Heart right ventricle (tissue), 16 donors: Measurements from ENCODE around the gene NRXN3. TPM values are rescaled to one million over a fixed set of nuclear protein-coding genes. Genes with fewer than 3 reads are reported as not detected.

Experiments used
- ATAC-seq, 8 donors: fragments of 200-7000 bp; cut with Tn5 transposase; one replicate each; pipeline ENCODE4 v1.9.1; 2020; ENCODE audit warnings: mild to moderate bottlenecking in 8 of 8, moderate library complexity in 8 of 8, moderate number of reproducible peaks in 1 of 8
- DNase-seq, 2 donors: peaks; one replicate each; pipeline ENCODE4 v3.0.0-alpha.2; 2020
- H3K27ac ChIP-seq, 10 donors: fragments of 200-600 bp; sonication (generic) in 2 of 10; one replicate each; pipeline versions ENCODE4 v1.5.0 to v1.8.0; 2020 to 2022; ENCODE audit warnings: mild to moderate bottlenecking in 3 of 10
- H3K27me3 ChIP-seq, 7 donors: fragments of 200-600 bp; one replicate each; pipeline ENCODE4 v1.8.0; 2021 to 2022; ENCODE audit warnings: mild to moderate bottlenecking in 2 of 7
- H3K36me3 ChIP-seq, 9 donors: fragments of 200-600 bp; sonication (generic) in 1 of 9; one replicate each; pipeline versions ENCODE4 v1.5.0 to v1.8.0; 2020 to 2022; ENCODE audit warnings: mild to moderate bottlenecking in 2 of 9
- H3K4me1 ChIP-seq, 9 donors: fragments of 200-600 bp; sonication (generic) in 1 of 9; one replicate each; pipeline versions ENCODE4 v1.5.0 to v1.8.0; 2020 to 2022; ENCODE audit warnings: mild to moderate bottlenecking in 4 of 9
- H3K4me3 ChIP-seq, 10 donors: fragments of 200-600 bp; sonication (generic) in 2 of 10; one replicate each; pipeline versions ENCODE4 v1.5.0 to v1.8.0; 2020 to 2022; ENCODE audit warnings: mild to moderate bottlenecking in 7 of 10, moderate library complexity in 2 of 10
- H3K9me3 ChIP-seq, 11 donors: fragments of 200-600 bp in 10 of 11; sonication (generic) in 2 of 11; one replicate each; pipeline versions ENCODE4 v1.5.0 to v1.8.0; 2013 to 2022; ENCODE audit warnings: mild to moderate bottlenecking in 2 of 11, control low read depth in 1 of 11, moderate library complexity in 1 of 11
- WGBS, 2 donors: extraction: QIAGEN DNeasy Blood & Tissue Kit; methylation state at CpG; one replicate each; pipeline ENCODE4 v1.1.7; 2013; ENCODE audit warnings: inconsistent platforms in 1 of 2; 5-methylcytosine and 5-hydroxymethylcytosine counted together
- intact Hi-C, 10 donors: fragments of 100-400 bp; cut with DNase I; formaldehyde crosslinking; loops; one replicate each; pipeline versions ENCODE4 v1.11.1 to v1.14.2; 2022
- polyA plus RNA-seq, 2 donors: library from polyadenylated mRNA; stranded (reverse); fragments of 200-250 nt; gene quantifications; one replicate each; pipeline ENCODE4 v1.2.3, GENCODE V29; 2013
- total RNA-seq, 10 donors: library from RNA; stranded (reverse); fragmentation: NEBNext Ultra II Directional in 3 of 10; extraction: Animal tissue kit (Norgen Biotek cat#: 25700) in 3 of 10; gene quantifications; one replicate each; pipeline versions ENCODE4 v1.2.1 to v1.2.4, GENCODE V29; 2021 to 2023
- TF ChIP-seq, protein P1 (sequence below), 9 donors: fragments of 200-600 bp; sonication (generic) in 2 of 9; IDR thresholded peaks; one replicate each; pipeline versions ENCODE4 v1.5.0 to v1.8.0; 2021 to 2022; ENCODE audit warnings: antibody characterized with exemption in 9 of 9, mild to moderate bottlenecking in 5 of 9, moderate library complexity in 1 of 9
- donor health status: Arrhythmogenic right ventricular cardiomyopathy.
- donor health status: ischemic (EF 13 %, LVEDD 7.1; RV severe dilation, severe dysfunction).
- donor health status: healthy with polysubstance abuse.
- donor health status: DM: no; HTN: yes; CAD: no.
- donor health status: DM: no; HTN: no; CAD: no.
- donor health status: ischemic (EF 25% LVEDD 6.9; RV normal size, moderate dysfunction).
- donor health status: ischemic (EF 25% LVEDD 5.7; RV mildly dilated, moderate dysfunction).
- donor health status: healthy.
- donor health status: DM: yes; HTN: yes; CAD: no.
- donor health status: Ischemic cardiomyopathy.
- donor health status: ischemic (EF 35%, LVEDD 5.7; RV mildly dilated, moderate dysfunction).
- donor health status: nonischemic (EF 11% LVEDD 7.7; RV severe dilation, severe dysfunction).
- donor health status: DM: yes; HTN: yes; CAD: no.
- donor health status: PGD.
- donor health status: ischemic (EF 29% LVEDD 5.4; RV normal size, mild dysfunction).
- donor health status: nonischemic (EF 23%, LVEDD 6.1; RV moderate dilation, normal function).

The NRXN3 gene
- total and polyA plus RNA-seq, 12 donors: 0.23 to 1.8 (median 0.87) TPM

GRCh38 chr14:79165471-79166090, 995.4 kb downstream of the NRXN3 start:
- TF ChIP-seq, protein P1, sequence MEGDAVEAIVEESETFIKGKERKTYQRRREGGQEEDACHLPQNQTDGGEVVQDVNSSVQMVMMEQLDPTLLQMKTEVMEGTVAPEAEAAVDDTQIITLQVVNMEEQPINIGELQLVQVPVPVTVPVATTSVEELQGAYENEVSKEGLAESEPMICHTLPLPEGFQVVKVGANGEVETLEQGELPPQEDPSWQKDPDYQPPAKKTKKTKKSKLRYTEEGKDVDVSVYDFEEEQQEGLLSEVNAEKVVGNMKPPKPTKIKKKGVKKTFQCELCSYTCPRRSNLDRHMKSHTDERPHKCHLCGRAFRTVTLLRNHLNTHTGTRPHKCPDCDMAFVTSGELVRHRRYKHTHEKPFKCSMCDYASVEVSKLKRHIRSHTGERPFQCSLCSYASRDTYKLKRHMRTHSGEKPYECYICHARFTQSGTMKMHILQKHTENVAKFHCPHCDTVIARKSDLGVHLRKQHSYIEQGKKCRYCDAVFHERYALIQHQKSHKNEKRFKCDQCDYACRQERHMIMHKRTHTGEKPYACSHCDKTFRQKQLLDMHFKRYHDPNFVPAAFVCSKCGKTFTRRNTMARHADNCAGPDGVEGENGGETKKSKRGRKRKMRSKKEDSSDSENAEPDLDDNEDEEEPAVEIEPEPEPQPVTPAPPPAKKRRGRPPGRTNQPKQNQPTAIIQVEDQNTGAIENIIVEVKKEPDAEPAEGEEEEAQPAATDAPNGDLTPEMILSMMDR (IDR thresholded peaks at IDR 0.05): no peak
- 63 to 70% methylated on average over 4 of the region's 4 CpGs for WGBS, 2 donors
- Histone ChIP-seq H3K9me3 (peaks cover 0 to 6% (median 0%) of the 10 kb centered on the region in 11 donors), H3K4me1 (no peaks in the 10 kb centered on the region), H3K27ac (no peak overlapping the region), H3K27me3 (no peaks in the 10 kb centered on the region), H3K36me3 (no peaks in the 10 kb centered on the region), H3K4me3 (no peak overlapping the region)
- DNase-seq: no peak
- intact Hi-C loops: no loop called here
- no peak for ATAC-seq

GRCh38 chr14:79166171-79166570, 996.0 kb downstream of the NRXN3 start:
- ATAC-seq (no peak), DNase-seq (no peak)
- intact Hi-C loops: no loop called here
- H3K27me3 ChIP-seq: no peaks in the 10 kb centered on the region
- TF ChIP-seq, protein P1 (IDR thresholded peaks at IDR 0.05): no peak
- H3K27ac ChIP-seq: no peak overlapping the region
- H3K4me3 ChIP-seq: no peak overlapping the region
- H3K9me3 ChIP-seq: peaks cover 0 to 6% (median 0%) of the 10 kb centered on the region in 11 donors
- H3K4me1 ChIP-seq: no peaks in the 10 kb centered on the region
- H3K36me3 ChIP-seq: no peaks in the 10 kb centered on the region
- WGBS, 2 donors: 50 to 64% methylated on average over 2 of the region's 2 CpGs

- Histone ChIP-seq H3K36me3 (no peaks in the 10 kb centered on the region), H3K27me3 (no peaks in the 10 kb centered on the region), H3K9me3 (no peaks in the 10 kb centered on the region), H3K27ac (no peak overlapping the region), H3K4me3 (no peak overlapping the region), H3K4me1 (no peaks in the 10 kb centered on the region)
- DNase-seq (no peak), ATAC-seq (no peak)
- 27 to 36% methylated on average over 1 of the region's 1 CpG for WGBS, 2 donors
- intact Hi-C loops: no loop called here
- TF ChIP-seq, protein P1 (IDR thresholded peaks at IDR 0.05): no peak
Measured at GRCh38 chr14:79167957-79168356, 997.8 kb downstream of the NRXN3 start.

DNA sequence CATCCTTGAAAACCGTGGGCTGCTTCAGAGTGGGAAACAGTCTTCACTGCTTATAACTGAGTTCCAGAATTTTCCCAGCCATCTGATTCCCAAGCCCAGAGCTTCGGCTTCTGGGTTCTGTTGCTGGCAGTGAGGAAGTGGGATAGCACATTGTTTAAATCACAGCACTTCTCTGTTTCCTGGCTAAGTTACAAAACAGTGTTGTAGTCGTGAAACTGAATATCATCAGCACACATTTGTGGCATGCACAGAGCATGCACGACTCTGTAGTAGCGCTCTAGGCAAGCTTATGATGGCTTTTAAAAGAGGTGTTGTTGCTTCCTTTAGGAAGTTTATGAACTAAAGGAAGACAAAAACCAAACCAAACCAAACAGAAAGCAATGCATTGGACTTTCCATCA, 1005.5 kb downstream of the NRXN3 start:
- TF ChIP-seq, protein P1 (IDR thresholded peaks at IDR 0.05): no peak
- Histone ChIP-seq H3K27me3 (no peaks in the 10 kb centered on the region), H3K4me1 (no peaks in the 10 kb centered on the region), H3K4me3 (no peak overlapping the region), H3K36me3 (no peaks in the 10 kb centered on the region), H3K9me3 (no peaks in the 10 kb centered on the region), H3K27ac (no peak overlapping the region)
- intact Hi-C loops: no loop called here
- ATAC-seq: no peak
- no peak for DNase-seq
- WGBS, 2 donors: 36 to 51% methylated on average over 5 of the region's 5 CpGs
